Activated naive CD4-positive, alpha-beta T cell treated with anti-CD3 and anti-CD28 coated beads, Interleukin-2, amount 50 U/mL, for 72 hours (primary cell): Measurements from ENCODE around the gene SLC9A7. TPM values are rescaled to one million over a fixed set of nuclear protein-coding genes. Genes with fewer than 3 reads are reported as not detected.

Experiments used
- ATAC-seq, 2 donors: fragments of 150-1000 bp; cut with Tn5 transposase; 2 replicates each; pipeline ENCODE4 v1.10.0; 2021; ENCODE audit warnings: mild to moderate bottlenecking in 2 of 2, moderate library complexity in 2 of 2
- DNase-seq, 2 donors: peaks; one replicate each; pipeline ENCODE4 v3.0.0; 2021 to 2022; ENCODE audit warnings: low spot score in 2 of 2
- H3K27ac Mint-ChIP-seq, 2 donors: one replicate each; pipeline ENCODE4 v1.8.0; 2022; ENCODE audit warnings: mild to moderate bottlenecking in 2 of 2, mixed read lengths in 2 of 2
- H3K36me3 Mint-ChIP-seq, 2 donors: one replicate each; pipeline ENCODE4 v1.8.0; 2022; ENCODE audit warnings: mixed read lengths in 2 of 2
- H3K9me3 Mint-ChIP-seq, 2 donors: one replicate each; pipeline ENCODE4 v1.8.0; 2022; ENCODE audit warnings: mixed read lengths in 2 of 2
- total RNA-seq, 2 donors: library from RNA; stranded (reverse); gene quantifications; one replicate each; pipeline ENCODE4 v1.2.3, GENCODE V29; 2022

The SLC9A7 gene
- total RNA-seq, 2 donors from 2014 or later = 13.5 to 15.1 TPM

GRCh38 chrX:46645614-46646013 is 113.3 kb downstream of the SLC9A7 start:
- Mint-ChIP-seq H3K27ac (no peak overlapping the region), H3K36me3 (peaks cover 0 to 5% of the 10 kb centered on the region in 2 donors), H3K9me3 (no peaks in the 10 kb centered on the region)
- DNase-seq = no peak
- no peak for ATAC-seq

GRCh38 chrX:46643636-46644035 is 115.3 kb downstream of the SLC9A7 start:
- H3K36me3 Mint-ChIP-seq = peaks cover 0 to 5% of the 10 kb centered on the region in 2 donors
- no peaks in the 10 kb centered on the region for H3K9me3 Mint-ChIP-seq
- no peak overlapping the region for H3K27ac Mint-ChIP-seq
- ATAC-seq = no peak
- no peak for DNase-seq

GRCh38 chrX:46642145-46642544 is 116.8 kb downstream of the SLC9A7 start:
- H3K27ac Mint-ChIP-seq = no peak overlapping the region
- peak; percentile 45 to 53 for ATAC-seq
- no peak for DNase-seq
- peaks cover 0 to 5% of the 10 kb centered on the region in 2 donors for H3K36me3 Mint-ChIP-seq
- no peaks in the 10 kb centered on the region for H3K9me3 Mint-ChIP-seq

- ATAC-seq = peak; percentile 74 to 86
- Mint-ChIP-seq H3K36me3 (peaks cover 6 to 10% of the 10 kb centered on the region in 2 donors), H3K27ac (no peak overlapping the region), H3K9me3 (no peaks in the 10 kb centered on the region)
- DNase-seq = no peak
Measured at GRCh38 chrX:46637938-46638337, 121.0 kb downstream of the SLC9A7 start.

GRCh38 chrX:46636223-46636622 is 122.7 kb downstream of the SLC9A7 start:
- ATAC-seq = no peak

GRCh38 chrX:46635186-46635585 is 123.7 kb downstream of the SLC9A7 start:
- peak; percentile 70 for ATAC-seq

More at GRCh38 chrX:46636223-46636622, 122.7 kb downstream of the SLC9A7 start:
- DNase-seq = no peak
- H3K36me3 Mint-ChIP-seq = peaks cover 8 to 14% of the 10 kb centered on the region in 2 donors
- H3K27ac Mint-ChIP-seq = no peak overlapping the region
- no peaks in the 10 kb centered on the region for H3K9me3 Mint-ChIP-seq

DNA sequence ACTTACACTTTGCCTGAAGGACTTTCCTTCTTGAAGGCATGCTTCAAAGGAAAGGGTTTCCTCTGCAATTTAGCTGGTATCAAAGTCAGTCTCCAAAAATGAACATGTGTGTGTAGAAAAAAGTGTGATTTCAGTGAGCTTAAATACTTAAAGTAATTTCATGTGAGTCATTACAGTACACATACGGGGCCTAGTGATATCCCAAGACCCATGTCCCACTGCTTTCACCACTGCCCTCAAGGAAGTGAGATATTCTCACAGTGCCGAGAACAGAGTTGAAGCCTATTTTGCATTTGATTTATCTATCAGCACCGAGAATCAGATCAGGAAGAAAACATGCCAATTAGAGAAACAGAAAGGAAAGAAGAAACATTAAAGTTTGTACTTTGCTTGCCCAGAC is 124.3 kb downstream of the SLC9A7 start:
- ATAC-seq (peak; percentile 44 to 54), DNase-seq (no peak)
- H3K9me3 Mint-ChIP-seq = no peaks in the 10 kb centered on the region
- H3K27ac Mint-ChIP-seq = peak overlapping the region in 1 of 2 donors; percentile 54
- peaks cover 16 to 19% of the 10 kb centered on the region in 2 donors for H3K36me3 Mint-ChIP-seq

More at GRCh38 chrX:46635186-46635585, 123.7 kb downstream of the SLC9A7 start:
- H3K36me3 Mint-ChIP-seq = peaks cover 14 to 16% of the 10 kb centered on the region in 2 donors
- DNase-seq = no peak
- no peaks in the 10 kb centered on the region for H3K9me3 Mint-ChIP-seq
- peak overlapping the region in 1 of 2 donors; percentile 54 for H3K27ac Mint-ChIP-seq

- Mint-ChIP-seq H3K27ac (no peak overlapping the region), H3K9me3 (no peaks in the 10 kb centered on the region), H3K36me3 (peaks cover 11 to 20% of the 10 kb centered on the region in 2 donors)
- no peak for ATAC-seq
- DNase-seq = no peak
Measured at GRCh38 chrX:46630141-46630540, 128.8 kb downstream of the SLC9A7 start.

DNA sequence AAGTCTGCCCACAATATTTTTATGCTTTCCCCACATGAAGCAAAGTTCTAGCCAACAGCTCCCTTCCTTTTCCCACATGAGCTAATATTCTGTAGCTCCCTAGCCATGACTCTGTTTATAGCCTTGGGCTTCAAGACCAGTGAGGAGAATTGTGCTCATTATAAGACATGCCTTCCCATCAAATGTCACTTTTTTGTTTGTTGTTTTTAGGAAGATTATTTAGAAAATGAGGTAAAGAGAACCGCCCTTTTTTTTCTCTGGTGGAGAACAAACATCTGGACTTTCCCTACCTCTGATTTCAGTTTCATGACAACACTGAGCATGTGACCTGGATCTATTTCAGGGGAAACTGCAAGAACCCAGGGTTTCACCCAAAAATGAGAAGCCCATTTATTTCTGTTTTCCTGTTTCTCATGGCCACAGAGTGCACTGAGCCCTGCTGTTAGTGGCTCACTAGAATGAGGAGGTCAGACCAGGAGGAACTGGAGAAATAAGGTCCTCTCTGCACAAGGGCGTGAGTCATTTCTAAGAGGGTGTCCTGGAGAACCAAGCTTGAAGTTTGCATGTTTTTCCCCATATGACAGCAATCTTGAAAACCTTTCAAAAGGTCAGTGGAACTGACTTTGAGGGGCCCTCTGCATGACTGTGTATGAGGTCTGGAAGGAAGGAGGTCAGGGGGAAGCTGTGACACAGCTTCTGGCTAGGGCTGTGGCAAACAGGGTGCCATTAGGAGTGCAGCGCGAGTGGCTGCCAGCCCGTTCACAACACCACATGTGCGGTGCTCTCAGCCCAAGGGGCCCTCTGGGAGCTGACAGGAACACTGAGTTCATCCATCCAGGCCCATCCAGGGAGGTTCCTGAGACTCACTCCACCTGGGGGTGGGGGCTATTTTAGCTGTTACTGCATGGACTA is 130.2 kb downstream of the SLC9A7 start:
- peak overlapping the region in 1 of 2 donors; percentile 58 for H3K27ac Mint-ChIP-seq
- DNase-seq = peak in 1 of 2 donors; percentile 57
- peaks cover 9 to 17% of the 10 kb centered on the region in 2 donors for H3K36me3 Mint-ChIP-seq
- no peaks in the 10 kb centered on the region for H3K9me3 Mint-ChIP-seq
- ATAC-seq = peak; percentile 84 to 94

DNA sequence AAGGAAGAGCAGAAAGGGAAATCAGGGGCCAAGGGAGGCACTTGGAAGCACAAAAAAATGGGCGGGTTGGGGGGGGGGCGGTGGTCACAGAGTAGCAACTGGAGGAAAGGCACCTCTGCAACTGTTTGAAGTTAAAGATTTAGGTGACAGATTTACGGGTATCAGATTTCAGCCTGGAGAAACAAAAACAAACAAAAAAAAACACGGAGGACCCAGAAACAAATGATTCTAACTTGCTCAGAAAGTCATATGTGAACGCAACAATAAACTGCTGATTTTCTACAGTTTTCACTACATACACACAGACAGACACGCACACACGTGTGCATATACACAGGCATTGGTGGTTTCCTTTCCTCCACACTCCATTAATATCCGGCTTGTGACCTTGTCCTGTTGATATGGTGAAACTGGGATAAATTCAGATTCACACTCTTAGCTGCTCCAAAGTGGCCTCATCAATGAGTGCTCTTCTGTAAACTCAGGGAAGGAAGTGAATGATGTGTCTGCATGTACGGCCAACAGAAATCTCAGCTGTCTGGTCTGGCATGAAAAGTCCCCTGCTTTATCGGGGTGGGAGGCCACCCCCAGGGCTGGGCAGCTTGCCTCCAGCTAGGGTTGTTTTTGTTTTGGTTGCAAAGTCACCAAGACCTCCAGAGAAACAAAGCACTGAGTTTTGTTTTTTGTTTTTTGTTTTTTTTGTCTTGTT is 131.1 kb downstream of the SLC9A7 start:
- no peak for ATAC-seq
- DNase-seq = no peak
- H3K36me3 Mint-ChIP-seq = peaks cover 9 to 17% of the 10 kb centered on the region in 2 donors
- H3K27ac Mint-ChIP-seq = peak overlapping the region in 1 of 2 donors; percentile 58
- no peaks in the 10 kb centered on the region for H3K9me3 Mint-ChIP-seq

- Mint-ChIP-seq H3K27ac (no peak overlapping the region), H3K9me3 (no peaks in the 10 kb centered on the region), H3K36me3 (peaks cover 7 to 17% of the 10 kb centered on the region in 2 donors)
- no peak for ATAC-seq
- DNase-seq = no peak
Measured at GRCh38 chrX:46627062-46627461, 131.9 kb downstream of the SLC9A7 start.

GRCh38 chrX:46626566-46626965 is 132.4 kb downstream of the SLC9A7 start:
- H3K36me3 Mint-ChIP-seq = peaks cover 4 to 17% of the 10 kb centered on the region in 2 donors
- no peaks in the 10 kb centered on the region for H3K9me3 Mint-ChIP-seq
- DNase-seq = peak in 1 of 2 donors; percentile 2
- ATAC-seq = peak; percentile 18 to 60
- H3K27ac Mint-ChIP-seq = no peak overlapping the region

- ATAC-seq (no peak), DNase-seq (no peak)
- Mint-ChIP-seq H3K36me3 (peaks cover 0 to 12% of the 10 kb centered on the region in 2 donors), H3K27ac (no peak overlapping the region), H3K9me3 (no peaks in the 10 kb centered on the region)
Measured at GRCh38 chrX:46624090-46624786, 134.7 kb downstream of the SLC9A7 start.

GRCh38 chrX:46621572-46621971 is 137.3 kb downstream of the SLC9A7 start:
- Mint-ChIP-seq H3K27ac (no peak overlapping the region), H3K36me3 (peaks cover 13 to 27% of the 10 kb centered on the region in 2 donors), H3K9me3 (no peaks in the 10 kb centered on the region)
- no peak for ATAC-seq
- DNase-seq = no peak

GRCh38 chrX:46620505-46620904 is 138.4 kb downstream of the SLC9A7 start:
- peaks cover 15 to 27% of the 10 kb centered on the region in 2 donors for H3K36me3 Mint-ChIP-seq

GRCh38 chrX:46618947-46619346 is 140.0 kb downstream of the SLC9A7 start:
- H3K27ac Mint-ChIP-seq = no peak overlapping the region
- H3K9me3 Mint-ChIP-seq = no peaks in the 10 kb centered on the region
- peaks cover 19 to 31% of the 10 kb centered on the region in 2 donors for H3K36me3 Mint-ChIP-seq
- no peak for ATAC-seq
- no peak for DNase-seq

More at GRCh38 chrX:46620505-46620904, 138.4 kb downstream of the SLC9A7 start:
- DNase-seq (no peak), ATAC-seq (no peak)
- Mint-ChIP-seq H3K9me3 (no peaks in the 10 kb centered on the region), H3K27ac (no peak overlapping the region)
